ENCODE data around the gene SLC12A3. TPM values are rescaled to one million over a fixed set of nuclear protein-coding genes. Genes with fewer than 3 reads are reported as not detected.

Gene SLC12A3
- total and polyA plus RNA-seq, 2 of the 8 experiments (the other 6 are each of a cell fraction or from before 2014, with no cell fraction given): not detected

GRCh38 chr16:56898847-56899246 is 33.8 kb downstream of the SLC12A3 start (continued):
- TF ChIP-seq CTCF (IDR thresholded peaks at IDR 0.05; ENCODE audit: control extremely low read depth in 1 of 3, insufficient read depth in 1 of 3, low read depth in 1 of 3, low read length in 3 of 3) (no peak), SIX5 (IDR thresholded peaks at IDR 0.05; ENCODE audit: low read depth, low read length) (no peak)

Data from H1 (cell line).